SK-N-DZ (cell line): ENCODE data around the gene DEGS1.
"Not testable (repeated sequence)": the region's sequence is repeated elsewhere in the genome, so short reads cannot be mapped to it uniquely, and the experiment has no call there.

Experiments
- DNase-seq: peaks from one replicate; pipeline ENCODE4 v3.0.0-alpha.2; 2015; ENCODE audit warnings: low spot score

Gene DEGS1

DNA sequence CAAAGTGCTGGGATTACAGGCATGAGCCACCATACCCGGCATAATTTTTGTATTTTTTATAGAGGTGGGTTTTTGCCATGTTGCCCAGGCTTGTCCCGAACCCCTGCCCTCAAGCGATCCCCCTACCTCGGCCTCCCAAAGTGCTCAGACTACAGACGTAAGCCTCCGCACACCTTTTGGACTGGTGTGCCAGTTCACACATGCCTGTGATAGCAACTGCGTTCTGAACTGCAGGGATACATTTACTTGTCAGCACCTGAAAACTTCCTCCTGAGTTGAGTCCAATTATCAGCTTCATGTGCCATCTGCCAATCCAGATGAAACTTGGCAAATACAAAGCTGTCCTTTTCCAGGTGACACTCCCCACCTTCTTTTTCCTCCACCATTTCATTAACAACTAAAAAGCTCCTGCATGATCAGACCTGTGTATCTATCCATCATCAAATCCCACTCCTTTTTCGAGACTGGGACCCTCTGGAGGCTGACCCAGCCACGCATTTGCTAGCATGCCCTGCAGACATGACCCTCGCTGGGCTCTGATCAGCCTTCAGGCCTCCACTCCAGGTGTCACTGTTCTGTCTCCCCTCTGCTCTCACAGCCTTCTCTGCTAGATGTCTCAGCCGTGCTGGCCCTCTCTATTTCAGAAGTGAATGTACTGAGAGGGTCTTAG is 2.1 kb upstream of the DEGS1 start:
- no peak for DNase-seq

DNA sequence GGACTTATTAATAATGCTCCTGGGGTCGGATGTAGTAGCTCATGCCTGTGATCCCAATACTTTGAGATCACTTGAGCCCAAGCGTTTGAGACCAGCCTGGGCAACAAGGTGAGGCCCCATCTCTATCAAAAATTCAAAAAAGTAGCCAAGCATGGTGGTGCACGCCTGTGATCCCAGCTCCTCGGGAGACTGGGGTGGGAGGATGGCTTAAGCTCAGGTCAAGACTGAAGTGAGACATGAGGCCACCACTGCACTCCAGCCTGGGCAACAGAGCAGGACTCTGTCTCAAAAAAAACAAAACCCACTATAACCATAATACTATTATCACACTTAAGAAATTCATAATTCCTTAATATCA is 1.6 kb upstream of the DEGS1 start:
- no peak for DNase-seq

DNA sequence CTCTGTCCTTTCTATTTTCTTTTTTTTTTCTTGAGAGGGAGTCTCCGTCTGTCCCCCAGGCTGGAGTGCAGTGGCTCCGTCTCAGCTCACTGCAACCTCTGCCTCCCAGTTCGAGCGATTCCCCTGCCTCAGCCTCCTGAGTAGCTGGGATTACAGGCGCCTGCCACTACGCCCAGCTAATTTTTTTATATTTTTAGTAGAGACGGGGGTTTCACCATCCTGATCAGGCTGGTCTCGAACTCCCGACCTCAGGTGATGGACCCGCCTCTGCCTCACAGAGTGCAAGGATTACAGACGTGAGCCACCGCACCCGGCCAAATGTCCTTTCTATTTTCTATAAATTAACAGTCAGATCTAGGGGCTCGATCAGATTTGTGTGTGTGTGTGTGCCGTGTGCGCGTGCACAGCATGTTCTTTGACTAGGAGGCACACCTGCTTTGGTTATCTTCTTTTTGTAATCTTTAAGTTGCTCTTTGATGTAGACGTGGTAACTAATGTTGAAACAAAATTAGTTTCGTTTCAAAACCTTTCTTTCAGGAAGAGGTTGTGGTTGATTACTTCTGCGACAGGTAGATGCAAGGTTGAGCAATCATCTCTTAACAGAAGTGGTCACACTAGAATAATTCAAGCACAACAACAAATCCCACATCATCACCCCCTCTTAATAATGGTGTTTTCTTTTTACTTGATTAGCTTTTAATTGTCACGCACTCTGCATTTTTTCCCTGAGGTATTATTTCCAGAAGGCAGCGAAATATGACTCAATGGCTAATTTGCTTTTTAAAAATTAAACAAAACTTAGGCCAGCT is 779 bp upstream of the DEGS1 start:
- no peak for DNase-seq

DNA sequence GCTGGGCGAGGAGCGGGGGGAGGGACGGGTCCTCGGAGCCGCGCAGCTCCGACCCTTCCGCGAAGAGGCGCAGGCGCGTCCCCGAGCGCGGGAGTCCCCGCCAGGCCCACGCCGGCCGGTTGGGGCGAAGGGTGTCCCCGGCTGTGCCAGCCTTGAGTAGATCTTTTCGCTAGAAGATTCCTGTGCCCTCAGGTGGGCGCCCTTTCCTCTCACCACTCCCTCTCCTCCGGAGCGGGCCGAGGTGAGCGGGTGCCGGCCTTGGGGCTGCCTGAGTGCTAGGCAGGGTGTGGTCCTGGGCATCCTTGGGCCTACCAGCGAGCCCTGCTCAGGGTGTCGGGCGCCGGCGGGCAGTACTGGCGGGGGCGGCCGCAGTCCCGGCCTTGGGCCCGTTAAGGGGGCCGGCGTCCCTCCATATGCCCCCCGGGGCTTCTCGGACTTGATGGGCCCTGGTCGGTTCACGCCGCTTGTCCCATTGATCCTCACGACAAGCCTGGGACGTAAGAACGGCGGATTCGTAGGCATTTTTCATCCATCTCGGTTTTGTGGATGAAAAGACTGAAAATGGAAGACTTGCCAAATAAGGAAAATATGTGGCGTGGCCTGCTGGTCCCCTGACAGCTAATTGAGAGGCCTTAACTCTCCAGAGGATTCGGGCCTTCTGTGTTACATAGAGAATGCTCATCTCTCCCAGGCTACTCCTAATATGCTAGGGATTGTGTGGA is 712 bp downstream of the DEGS1 start:
- DNase-seq: peak; percentile 57

DNA sequence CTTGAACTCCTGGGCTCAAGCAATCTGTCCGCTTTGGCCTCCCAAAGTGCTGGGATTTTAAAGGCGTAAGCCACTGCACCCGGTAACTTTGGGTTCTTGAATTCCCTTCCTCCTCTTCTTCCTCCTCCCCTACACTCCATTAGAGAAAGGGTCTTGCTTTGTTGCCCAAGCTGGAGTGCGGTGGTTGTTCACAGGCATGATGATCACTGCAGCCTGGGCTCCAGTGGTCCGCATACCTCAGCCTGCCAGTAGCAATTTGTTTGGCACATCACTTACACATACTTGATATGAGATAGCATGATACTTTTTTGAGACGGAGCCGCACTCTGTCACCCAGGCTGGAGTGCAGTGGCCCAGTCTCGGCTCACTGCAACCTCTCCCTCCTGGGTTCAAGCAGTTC is 2.2 kb downstream of the DEGS1 start:
- DNase-seq: no peak

DNA sequence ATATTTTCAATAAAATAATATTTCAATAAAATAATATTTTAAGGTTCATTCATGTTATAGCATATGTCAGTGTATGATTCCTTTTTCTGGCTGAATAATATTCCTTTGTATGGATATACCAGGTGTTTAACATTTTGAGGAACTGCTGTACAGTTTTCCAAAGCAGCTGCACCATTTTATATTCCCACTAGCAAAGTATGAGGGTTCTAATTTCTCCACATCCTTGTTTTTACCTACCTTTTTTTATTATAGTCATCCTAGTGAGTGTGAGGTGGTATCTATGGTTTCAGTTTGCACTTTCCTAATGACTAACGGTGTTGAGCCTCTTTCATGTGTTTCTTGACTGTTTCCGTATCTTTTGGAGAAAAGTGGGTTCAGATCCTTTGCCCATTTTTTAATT is 5.2 kb downstream of the DEGS1 start:
- DNase-seq: no peak

DNA sequence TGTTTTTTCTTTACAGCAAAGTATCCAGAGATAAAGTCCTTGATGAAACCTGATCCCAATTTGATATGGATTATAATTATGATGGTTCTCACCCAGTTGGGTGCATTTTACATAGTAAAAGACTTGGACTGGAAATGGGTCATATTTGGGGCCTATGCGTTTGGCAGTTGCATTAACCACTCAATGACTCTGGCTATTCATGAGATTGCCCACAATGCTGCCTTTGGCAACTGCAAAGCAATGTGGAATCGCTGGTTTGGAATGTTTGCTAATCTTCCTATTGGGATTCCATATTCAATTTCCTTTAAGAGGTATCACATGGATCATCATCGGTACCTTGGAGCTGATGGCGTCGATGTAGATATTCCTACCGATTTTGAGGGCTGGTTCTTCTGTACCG is 6.5 kb downstream of the DEGS1 start:
- no peak for DNase-seq

DNA sequence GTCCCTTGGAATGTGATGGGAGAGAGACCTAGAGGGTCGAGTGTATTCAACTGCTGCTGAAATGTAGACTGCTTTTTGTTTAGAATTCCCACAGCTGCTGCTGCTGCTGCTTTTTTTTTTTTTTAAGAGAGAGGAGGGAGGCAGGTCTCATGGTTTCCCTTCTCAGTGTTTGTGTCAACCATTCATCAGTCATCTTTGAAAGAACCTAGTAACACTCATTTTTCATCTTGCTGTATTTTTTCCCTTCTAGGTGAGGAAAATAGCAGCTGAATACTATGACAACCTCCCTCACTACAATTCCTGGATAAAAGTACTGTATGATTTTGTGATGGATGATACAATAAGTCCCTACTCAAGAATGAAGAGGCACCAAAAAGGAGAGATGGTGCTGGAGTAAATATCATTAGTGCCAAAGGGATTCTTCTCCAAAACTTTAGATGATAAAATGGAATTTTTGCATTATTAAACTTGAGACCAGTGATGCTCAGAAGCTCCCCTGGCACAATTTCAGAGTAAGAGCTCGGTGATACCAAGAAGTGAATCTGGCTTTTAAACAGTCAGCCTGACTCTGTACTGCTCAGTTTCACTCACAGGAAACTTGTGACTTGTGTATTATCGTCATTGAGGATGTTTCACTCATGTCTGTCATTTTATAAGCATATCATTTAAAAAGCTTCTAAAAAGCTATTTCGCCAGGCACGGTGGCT is 9.2 kb downstream of the DEGS1 start:
- DNase-seq: no peak

DNA sequence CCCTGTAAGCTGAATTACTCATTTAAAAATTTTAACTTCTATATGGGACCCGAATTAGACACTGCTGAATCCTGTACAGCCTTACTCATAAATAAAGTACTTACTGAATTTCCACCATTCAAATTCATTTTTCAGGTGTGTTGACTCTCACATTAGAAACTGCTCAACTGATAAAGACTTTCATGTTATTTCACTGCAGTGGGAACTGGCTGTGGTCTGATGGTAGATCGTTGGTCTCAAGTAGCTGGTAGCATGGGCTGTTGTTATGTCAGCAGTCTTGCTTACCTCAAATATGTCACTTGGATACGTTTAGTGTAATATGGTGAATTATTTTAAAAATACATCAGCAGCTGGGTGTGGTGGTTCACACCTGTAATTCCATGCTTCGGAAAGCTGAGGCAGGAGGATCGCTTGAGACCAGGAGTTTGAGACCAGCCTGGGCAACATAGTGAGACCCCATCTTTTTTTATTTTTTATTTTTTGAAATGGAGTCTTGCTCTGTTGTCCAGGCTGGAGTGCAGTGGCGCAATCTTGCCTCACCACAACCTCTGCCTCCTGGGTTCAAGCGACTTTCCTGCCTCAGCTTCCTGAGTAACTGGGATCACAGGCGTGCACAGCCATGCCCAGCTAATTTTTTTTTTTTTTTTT is 10.4 kb downstream of the DEGS1 start:
- no peak for DNase-seq

DNA sequence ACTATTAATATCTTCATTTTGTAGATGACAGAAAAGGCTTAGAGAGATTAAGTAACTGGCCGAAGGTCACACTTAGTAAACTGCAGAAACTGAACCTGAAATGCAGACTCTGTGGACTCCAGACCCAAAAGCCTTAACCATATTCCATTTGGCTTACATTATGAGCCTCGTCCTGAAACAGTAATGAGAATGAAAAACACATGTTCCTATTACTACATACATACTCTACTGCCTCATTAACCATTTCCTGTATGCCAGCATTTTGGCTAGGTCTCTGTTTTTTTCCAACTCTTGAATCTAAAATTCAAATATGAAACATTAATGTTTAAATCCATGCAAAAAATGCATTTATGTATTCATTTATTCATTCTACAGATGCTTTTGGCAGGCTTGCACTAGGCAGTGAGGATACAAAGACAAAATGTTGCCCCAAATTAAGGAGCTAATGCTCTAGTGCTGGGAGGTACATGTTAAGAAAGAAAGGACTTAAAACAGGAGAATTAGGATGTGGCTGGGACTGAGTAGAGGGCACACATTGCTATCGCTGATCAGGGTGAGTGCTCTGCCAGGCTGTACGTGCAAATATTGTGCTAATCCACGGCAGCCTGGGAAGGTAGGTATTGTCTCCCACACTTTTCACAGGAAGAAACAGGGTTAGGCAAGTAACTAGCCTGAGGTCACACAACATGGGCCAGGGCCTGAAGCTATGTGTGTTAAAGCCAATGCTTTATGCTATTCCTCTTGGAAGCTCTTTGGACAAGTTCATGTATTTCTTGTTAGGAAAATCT is 14.0 kb downstream of the DEGS1 start:
- no peak for DNase-seq

DNA sequence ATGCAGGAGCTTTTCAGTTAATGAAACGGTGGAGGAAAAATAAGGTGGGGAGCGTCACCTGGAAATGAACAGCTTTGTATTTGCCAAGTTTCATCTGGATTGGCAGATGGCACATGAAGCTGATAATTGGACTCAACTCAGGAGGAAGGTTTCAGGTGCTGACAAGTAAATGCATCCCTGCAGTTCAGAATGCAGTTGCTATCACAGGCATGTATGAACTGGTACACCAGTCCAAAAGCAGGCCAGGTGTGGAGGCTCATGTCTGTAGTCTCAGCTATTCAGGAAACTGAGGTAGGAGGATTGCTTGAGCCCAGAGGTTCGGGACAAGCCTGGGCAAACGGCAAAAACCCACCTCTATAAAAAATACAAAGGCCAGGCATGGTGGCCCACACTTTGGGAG is 15.5 kb downstream of the DEGS1 start:
- no peak for DNase-seq

DNA sequence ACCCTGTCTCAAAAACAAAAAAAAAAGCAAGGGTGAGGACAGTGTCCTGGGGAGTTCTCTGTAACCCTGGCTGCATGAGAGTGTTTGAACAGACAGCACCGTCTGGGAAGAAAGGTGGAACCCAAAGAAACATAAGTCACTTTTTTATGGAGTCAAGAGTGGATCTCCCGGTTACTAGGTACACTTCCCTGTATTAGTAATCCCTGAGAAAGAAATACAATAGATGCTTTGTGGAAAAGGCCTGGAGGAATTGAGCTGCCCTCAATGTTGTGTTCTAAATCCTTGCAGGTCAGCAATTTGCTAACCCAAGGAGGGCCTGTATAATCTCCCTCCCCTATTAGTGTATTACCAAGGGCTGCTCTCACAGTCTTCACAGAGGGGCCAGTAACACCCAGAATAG is 16.6 kb downstream of the DEGS1 start:
- no peak for DNase-seq

DNA sequence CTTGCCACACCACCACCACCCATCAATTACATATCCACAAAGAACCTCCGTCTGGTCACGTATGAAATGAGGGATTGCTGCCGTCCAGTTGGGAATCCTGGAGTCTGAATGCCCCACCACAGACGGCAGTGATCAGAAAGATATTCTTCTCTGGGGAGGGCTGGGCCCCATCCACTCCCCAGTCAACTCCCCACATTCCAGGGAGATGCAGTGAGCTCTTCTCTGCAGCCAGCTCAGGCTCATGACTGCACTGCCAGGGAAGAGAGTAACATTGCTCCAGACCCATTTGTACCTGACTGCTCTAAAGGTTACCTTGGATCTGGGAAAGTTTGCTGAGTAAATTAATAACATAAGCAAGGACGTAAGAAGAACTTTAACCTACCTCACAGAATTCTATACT is 18.3 kb downstream of the DEGS1 start:
- no peak for DNase-seq

DNA sequence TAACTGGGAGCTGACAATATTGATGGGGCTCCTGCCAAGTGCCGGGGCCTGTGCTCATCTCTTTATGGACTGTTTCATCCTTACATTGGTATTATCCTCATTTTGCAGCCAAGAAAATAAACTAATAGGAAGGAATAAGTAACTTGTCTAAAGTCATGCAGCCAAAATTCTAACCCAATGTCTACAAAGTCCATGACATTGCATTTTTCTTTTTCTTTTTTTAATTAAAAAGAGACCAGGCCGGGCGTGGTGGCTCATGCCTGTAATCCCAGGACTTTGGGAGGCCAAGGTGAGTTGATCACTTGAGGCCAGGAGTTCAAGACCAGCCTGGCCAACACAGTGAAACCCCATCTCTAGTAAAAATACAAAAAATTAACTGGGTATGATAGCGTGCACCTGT is 18.8 kb downstream of the DEGS1 start:
- DNase-seq: no peak

DNA sequence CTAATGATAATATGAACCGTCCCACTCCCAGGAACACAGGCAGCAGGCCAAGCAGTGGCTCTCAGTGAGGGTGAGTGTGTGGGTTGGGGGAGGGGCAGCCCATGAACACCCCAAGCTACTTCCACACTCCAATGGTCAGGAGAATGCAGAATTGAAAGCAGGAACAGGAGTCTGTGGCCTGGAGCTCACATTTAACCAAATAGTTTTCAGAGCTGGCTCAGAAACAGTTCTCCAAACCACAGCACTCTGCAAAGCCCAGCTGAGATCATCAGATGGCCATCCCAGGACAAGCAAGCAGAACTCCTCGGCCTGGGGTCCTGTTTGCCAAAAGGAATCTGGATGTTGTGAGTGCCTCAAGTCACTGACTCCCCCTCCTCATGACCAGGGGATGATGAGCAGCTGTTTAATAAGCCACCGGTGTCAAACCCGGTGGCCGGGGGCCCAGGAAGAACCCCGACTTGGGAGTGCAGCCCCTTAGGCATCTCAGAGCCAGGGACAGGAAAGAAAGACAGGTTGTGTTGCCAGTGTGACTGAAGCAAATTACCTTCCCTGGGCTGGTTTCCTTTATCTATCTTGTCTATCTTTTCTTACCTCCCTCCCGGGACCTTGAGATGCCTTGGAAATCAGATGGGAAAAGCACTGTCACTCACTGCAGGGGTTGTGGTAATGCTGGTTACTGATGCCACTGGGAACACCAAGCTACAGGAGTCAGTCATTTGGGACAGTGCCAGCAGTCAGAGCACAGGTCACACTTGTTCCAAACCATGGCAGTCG is 20.4 kb downstream of the DEGS1 start:
- peak; percentile 45 for DNase-seq

DNA sequence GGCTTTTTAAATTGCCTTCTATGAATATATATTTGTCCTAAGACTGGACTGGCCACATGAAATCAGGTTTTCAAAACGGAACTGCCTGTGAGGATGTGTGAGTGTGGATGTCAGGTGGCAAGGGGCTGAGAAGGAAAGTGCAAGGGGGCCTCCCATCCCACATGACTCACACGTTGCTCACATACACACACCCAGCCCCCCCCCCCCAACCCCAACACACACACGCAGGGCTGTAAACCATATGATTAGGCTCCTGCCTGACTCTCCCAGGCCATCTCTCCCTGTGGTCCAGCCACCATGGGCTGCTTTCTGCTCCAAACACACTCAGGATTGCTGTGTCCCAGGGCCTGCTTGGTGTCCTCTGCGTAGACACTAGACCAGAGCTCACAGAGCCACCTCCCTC is 22.4 kb downstream of the DEGS1 start:
- peak; percentile 33 for DNase-seq

DNA sequence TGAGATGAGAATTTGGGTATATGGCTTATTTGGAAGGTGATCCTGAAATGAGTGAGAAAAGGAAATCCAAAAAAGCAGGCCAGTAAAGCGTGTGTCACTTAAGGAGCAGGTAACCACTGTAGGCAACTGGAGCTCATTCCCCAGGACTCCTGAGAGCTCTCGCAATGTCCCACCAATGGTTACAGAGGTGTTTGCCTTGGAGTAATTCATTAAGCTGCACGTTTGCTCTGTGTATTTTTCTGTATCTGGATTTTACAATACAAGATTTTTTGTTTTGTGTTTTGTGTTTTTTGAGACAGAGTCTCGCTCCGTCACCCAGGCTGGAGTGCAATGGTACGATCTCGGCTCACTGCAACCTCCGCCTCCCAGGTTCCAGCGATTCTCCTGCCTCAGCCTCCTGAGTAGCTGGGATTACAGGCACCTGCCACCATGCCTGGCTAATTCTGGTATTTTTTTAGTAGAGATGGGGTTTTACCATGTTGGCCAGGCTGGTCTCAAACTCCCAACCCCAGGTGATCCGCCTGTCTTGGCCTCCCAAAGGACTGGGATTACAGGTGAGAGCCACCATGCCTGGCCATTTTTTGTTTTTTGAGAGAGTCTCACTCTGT is 23.0 kb downstream of the DEGS1 start:
- DNase-seq: not testable (repeated sequence)

DNA sequence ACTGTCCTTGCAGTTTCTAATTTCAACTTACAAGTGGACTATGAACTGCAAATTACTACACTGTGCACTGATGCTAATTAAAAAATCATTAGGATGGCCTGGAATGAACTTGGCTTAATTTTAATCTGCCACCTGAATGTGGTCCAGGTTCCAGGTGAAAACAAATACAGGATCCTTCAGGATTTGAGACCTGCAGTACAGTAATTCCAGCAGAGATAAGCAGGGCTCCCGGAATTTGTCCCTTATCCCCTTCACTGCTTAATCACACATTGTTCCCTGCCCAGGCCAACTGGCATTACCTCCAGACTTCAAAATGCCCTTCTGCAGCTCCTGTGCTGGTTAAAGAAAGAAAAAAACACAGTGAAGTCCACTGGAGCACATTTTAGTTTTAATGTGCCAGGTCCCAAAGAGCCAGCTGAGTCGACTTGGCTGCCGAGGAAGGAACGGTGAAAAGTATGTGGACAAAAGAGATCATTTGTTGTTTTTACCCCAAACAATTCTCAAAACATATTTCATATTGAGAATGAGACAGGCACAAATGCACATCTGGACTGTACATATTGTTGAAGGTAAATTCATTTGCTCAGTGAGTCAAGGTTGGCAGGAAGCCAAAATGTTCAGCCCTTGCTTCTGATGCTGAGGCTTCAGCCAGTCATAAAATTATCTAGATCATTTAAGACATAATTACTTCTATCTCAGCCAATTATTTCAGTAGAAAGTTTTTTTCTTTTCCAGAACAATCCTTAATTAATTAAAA is 28.3 kb downstream of the DEGS1 start:
- DNase-seq: peak; percentile 42

DNA sequence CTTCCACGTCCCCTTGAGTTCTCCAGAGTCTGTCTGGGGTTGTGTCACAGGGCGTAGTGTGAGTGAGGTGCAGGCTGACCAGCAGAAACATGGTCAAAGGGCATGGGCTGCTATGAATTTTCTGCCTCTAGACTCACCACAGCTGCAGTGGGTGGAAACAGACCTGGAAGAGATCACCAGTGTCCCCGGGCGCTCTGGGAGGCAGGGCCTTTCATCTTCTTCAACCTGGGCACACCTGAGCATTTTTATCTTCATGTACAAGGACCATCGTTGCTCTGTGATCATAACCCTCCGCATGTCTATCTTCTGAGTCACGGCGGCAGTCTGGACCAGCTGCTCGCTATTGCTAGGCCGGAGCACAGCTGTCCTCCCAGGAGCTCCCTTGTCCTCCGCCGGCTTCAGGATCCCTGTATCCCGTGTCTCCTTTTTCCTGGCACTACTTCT is 29.6 kb downstream of the DEGS1 start:
- DNase-seq: no peak
